ENCODE data around the gene SGSM2. TPM values are rescaled to one million over a fixed set of nuclear protein-coding genes. Genes with fewer than 3 reads are reported as not detected.

Gene SGSM2
- polyA plus RNA-seq, 4 donors: 47.9 to 92.8 (median 62.0) TPM

DNA sequence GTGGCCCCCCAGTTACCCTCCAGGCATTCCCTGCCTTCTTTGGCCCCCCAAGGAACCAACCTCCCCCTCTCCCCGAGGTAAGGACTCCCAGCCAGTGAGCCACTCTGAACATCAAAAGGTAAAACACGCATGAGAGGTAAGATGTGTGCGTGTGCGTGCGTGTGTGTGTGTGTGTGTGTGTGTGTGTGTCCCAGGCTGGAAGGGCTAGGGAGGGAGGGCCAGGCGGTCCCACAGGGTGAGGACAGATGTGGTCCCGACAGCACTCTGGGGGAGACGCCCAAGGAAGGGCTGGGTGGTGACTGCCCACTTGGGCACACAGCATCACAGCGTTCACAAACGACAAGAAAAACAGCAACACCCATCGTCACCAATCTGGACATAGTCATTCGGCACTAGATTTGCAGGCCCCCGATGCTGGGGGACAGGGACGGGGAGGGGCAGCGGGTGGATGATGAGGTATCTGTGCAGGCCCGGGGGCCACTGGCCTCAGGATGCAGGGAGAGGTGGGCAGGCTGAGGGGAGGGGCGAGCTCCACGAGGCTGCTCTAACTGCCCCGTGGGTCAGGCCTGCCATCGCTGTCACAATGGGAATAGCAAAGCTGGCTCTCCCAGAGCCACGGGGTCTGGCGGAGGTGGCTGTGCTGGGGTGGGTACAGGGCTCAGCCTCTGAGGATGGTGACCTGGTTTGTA, 47.3 kb downstream of the SGSM2 start:
- DNase-seq (ENCODE audit: low read depth in 4 of 4, low spot score in 3 of 4): no peak

GRCh38 chr17:2385240-2386210, 48.2 kb downstream of the SGSM2 start:
- no peak for DNase-seq (ENCODE audit: low read depth in 4 of 4, low spot score in 3 of 4)

GRCh38 chr17:2386400-2387085, 49.2 kb downstream of the SGSM2 start:
- peak in 3 of 4 donors; percentile 51 to 82 (median 69) for DNase-seq (ENCODE audit: low read depth in 4 of 4, low spot score in 3 of 4)

- no peak for DNase-seq (ENCODE audit: low read depth in 4 of 4, low spot score in 3 of 4)
Measured at GRCh38 chr17:2387086-2388019, 50.1 kb downstream of the SGSM2 start.

- no peak for DNase-seq (ENCODE audit: low read depth in 4 of 4, low spot score in 3 of 4)
Measured at GRCh38 chr17:2388020-2388682, 50.9 kb downstream of the SGSM2 start.

DNA sequence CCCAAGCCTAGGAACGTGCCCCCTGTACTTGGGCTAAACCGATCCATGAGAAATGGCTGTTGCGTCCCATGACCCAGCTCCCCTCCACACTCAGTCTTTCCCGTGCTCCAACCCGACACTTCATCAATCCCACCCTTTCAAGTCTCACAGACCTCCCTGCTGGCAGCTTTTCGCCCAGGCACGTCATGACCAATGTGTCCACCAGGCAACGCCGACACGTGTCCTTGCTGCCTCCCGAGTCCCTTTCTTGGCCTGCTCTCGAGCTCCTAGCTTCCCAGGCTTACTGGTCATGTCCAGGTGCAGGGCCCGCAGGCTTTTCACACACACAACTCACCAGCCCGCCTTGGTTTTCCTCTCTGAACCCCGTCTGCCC, 51.4 kb downstream of the SGSM2 start:
- DNase-seq (ENCODE audit: low read depth in 4 of 4, low spot score in 3 of 4): no peak

- DNase-seq (ENCODE audit: low read depth in 4 of 4, low spot score in 3 of 4): no peak
Measured at GRCh38 chr17:2390199-2390836, 53.0 kb downstream of the SGSM2 start.

DNA sequence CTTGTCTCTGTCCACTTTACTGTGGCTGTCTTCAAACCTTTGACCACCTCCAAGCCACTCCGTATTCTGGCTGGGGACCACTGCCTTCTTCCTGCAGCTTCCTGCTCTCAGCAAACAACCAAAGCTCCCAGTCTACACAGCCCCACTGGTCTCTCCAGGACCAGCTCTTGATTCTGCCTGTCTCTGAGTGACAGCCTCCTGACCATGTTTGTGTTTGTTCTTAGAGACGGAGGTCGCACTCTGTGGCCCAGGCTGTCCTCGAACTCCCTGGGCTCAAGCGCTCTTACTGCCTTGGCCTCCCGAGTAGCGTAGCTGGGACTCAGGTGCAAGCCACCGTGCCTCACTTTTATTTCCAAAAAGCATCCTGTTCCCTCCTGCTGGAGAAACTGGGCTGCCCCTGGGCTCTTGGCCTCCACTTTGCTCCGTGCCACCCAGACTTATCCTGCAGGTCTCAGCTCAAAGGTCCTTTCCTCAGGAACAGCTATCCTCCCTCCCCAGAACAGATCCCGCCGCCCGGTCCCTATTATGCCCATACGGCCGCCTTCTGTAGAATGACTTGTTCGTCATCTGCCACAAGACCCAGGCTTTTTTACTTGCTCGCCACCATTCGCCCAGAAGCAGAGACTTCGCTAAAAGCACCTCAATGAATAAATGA, 54.4 kb downstream of the SGSM2 start:
- DNase-seq (ENCODE audit: low read depth in 4 of 4, low spot score in 3 of 4): no peak

DNA sequence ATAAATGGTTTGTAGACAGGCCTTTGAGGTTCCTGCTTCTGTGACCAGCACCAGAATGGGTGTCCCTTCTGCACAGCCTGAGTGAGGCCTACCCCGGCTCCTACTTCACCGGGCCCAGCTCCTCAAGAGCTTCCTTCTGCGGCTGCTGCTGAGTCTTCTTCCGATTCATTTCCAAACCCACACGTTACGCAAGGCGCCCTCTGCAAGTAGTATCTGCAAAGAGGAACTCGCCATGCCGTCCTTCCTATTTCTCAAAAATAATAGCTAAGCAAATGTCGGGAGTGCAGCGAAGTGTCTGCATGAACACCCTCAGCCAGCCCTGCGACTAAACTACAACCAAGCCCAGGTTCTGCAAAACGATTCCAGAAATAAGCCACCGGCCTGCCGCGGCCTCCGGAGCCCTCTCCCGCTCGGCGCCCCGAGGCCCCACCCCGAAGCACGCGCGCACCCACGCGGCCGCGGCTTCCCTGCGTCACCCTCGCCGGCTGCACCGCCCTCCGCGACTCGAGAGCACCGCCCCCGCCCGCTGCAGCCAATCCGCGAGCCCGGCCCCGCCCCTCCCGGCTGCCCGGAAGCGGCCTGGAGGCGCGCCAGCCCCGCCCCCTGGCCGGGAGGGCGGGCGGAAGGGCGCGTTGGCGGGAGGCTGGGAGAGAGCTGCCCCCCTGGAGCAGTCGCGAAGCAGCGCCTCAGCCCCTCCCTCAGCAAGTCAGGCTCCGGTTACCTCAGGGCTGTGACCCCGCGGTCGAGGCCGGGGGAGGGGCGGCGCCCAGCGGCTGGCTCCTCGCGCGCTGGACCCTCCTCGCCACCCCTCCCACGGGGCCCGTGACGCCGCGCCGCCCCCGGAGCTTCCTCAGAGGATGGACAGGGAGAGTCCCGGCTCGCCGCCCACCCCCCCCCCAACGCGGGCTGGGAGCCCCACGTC, 55.2 kb downstream of the SGSM2 start:
- DNase-seq (ENCODE audit: low read depth in 4 of 4, low spot score in 3 of 4): peak in 3 of 4 donors; percentile 89 to 92 (median 91)

GRCh38 chr17:2393174-2393953, 56.1 kb downstream of the SGSM2 start:
- peak in 3 of 4 donors; percentile 65 to 77 (median 76) for DNase-seq (ENCODE audit: low read depth in 4 of 4, low spot score in 3 of 4)

DNA sequence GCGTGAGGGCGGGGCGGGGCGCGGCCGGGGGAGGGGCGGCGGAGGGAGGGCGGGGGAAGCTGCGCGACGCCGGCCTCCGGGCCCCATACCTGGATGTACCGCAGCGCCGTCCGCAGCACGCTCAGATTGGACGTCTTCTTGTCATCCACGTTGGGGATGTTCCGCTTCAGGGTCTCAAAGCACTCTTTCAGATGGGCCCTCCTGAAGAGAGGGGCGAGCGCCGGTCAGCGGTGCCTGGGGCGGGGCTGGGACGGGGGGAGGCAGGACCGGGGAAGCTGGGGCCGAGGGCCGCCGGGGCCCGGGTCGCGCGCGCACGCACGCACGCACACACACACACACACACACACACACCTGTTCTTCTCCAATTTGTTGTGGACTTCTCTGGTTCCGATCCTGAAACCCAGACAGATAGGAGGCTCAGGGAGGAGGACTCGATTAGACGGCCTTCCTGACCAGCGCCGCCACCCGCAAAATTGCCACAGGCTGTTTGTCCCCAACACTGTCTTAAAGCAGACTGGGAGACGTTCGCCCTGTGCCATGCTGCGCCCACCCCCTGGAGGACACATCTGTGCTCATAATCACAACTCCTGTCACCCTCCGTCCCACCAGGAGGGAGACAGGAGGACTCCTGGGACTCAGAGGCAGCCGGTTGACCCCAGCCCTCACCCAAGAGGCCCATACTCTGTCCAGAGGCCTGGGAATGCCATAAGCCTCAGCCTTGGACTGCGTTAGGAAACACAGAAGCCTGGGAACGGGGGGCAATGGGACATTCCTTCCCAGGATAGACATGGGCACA, 56.9 kb downstream of the SGSM2 start:
- DNase-seq (ENCODE audit: low read depth in 4 of 4, low spot score in 3 of 4): no peak

DNA sequence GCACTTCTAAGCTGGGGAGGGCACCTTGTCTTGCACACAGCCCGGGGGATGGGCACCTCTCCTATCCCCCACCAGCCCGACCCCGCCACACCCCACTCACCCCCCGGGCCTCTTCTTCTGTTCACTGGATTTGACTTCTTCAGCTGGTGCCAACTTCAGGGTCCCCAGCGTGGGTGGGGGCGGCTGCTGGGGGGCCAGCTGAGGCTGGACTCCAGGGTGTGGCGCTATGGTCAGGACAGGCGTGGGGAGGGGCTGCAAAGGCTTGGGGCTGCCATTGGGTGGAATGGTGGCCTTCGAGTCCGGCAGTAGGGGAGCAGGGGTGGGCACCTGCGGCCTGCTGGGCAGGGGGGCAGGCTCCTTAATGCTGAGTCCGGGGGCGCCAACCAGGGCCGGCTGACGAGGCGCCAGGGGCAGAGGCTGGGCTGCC, 57.5 kb downstream of the SGSM2 start:
- no peak for DNase-seq (ENCODE audit: low read depth in 4 of 4, low spot score in 3 of 4)

GRCh38 chr17:2395258-2396181, 58.2 kb downstream of the SGSM2 start:
- DNase-seq (ENCODE audit: low read depth in 4 of 4, low spot score in 3 of 4): no peak

DNA sequence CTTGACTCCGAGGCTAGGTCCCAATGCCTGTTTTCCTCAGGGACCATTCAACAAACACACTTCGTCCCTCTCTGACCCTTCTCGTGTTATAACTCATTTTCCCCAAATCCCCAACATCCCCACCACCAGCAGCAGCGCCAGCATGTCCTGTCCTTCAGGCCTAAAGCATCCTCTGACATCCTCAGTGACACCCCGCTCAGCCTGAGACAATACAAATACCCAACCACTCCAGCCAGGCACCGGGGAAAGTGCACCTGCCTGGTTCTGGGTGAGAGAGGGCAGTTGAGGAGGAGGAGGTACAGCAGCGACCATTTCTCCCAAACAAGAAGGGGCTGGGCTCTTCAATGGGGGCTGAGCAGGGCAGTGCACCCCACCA, 58.9 kb downstream of the SGSM2 start:
- no peak for DNase-seq (ENCODE audit: low read depth in 4 of 4, low spot score in 3 of 4)
